ENCODE data around the gene CHD2.

- TF ChIP-seq CTCF (IDR thresholded peaks at IDR 0.05) (no peak), POLR2AphosphoS5 (IDR thresholded peaks at IDR 0.05) (no peak)
Observed at GRCh38 chr15:92952458-92952850, 52.3 kb downstream of the CHD2 start.

All from upper lobe of left lung (tissue), 4 donors.